Cardiac fibroblast (primary cell): Measurements from ENCODE around the gene TIGD3.

Experiments
- DNase-seq, 2 donors: peaks; one replicate each; pipeline versions ENCODE4 v3.0.0 to v3.0.0-alpha.2; 2010; ENCODE audit warnings: low read depth in 2 of 2
- H3K4me3 ChIP-seq, 2 donors: replicated peaks in 1 of 2; 1 replicate in 1 of 2; 2 replicates in 1 of 2; pipeline ENCODE4 v1.5.1; 2011; ENCODE audit warnings: low read depth in 2 of 2, low read length in 2 of 2, mild to moderate bottlenecking in 2 of 2, moderate library complexity in 1 of 2
- TF ChIP-seq, protein P1 (sequence below): IDR thresholded peaks from one replicate; pipeline ENCODE4 v1.5.1; 2011; ENCODE audit warnings: low read depth, mild to moderate bottlenecking, low read length, inconsistent platforms

The TIGD3 gene

DNA sequence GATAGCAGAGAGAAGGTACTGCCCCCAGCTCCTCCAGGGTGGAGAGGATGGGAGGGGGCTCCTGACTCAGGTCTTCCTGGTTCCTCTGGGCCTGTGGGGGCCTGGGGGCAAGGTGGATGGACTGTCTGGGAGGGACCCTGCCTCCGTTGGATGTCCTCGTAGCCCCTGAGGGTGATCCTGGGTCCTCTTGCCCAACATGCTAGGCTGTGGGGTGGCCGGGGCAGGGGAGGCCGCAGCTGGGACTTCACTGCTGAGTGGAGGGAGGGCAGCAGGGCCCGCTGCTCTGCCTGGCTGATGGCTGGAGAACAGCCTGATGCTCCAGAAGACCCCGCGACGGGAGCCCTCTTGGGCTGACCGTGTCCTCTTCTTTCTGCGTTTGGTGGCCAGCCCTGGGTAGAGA lies 45.3 kb downstream of the TIGD3 start:
- no peak overlapping the region for H3K4me3 ChIP-seq
- no peak for DNase-seq
- TF ChIP-seq, protein P1, sequence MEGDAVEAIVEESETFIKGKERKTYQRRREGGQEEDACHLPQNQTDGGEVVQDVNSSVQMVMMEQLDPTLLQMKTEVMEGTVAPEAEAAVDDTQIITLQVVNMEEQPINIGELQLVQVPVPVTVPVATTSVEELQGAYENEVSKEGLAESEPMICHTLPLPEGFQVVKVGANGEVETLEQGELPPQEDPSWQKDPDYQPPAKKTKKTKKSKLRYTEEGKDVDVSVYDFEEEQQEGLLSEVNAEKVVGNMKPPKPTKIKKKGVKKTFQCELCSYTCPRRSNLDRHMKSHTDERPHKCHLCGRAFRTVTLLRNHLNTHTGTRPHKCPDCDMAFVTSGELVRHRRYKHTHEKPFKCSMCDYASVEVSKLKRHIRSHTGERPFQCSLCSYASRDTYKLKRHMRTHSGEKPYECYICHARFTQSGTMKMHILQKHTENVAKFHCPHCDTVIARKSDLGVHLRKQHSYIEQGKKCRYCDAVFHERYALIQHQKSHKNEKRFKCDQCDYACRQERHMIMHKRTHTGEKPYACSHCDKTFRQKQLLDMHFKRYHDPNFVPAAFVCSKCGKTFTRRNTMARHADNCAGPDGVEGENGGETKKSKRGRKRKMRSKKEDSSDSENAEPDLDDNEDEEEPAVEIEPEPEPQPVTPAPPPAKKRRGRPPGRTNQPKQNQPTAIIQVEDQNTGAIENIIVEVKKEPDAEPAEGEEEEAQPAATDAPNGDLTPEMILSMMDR = no peak

- TF ChIP-seq, protein P1 = no peak
- DNase-seq = no peak
- no peak overlapping the region for H3K4me3 ChIP-seq
Measured at GRCh38 chr11:65400307-65401072, 45.9 kb downstream of the TIGD3 start.

- TF ChIP-seq, protein P1 = no peak
- no peak overlapping the region for H3K4me3 ChIP-seq
Measured at GRCh38 chr11:65401073-65401802, 46.7 kb downstream of the TIGD3 start.

DNA sequence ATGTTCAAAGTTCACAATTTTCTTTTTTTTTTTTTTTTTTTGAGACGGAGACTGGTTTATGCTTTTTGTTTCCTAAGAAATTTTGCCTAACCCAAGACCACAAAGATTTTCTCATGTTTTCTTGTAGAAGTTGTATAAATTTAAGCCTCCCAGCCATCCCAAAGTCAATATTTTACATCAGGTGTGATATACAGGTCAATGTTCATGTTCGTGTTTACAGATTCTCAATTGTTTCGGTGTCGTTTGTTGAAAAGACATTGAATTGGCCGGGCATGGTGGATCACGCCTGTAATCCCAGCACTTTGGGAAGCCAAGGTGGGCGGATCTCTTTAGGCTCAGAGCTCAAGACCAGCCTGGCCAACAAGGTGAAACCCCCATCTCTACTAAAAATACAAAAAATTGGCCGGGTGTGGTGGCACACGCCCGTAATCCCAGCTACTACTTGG lies 47.3 kb downstream of the TIGD3 start:
- H3K4me3 ChIP-seq = no peak overlapping the region
- TF ChIP-seq, protein P1 = no peak
- DNase-seq = no peak

More at GRCh38 chr11:65401073-65401802, 46.7 kb downstream of the TIGD3 start:
- DNase-seq = no peak

GRCh38 chr11:65402790-65403189 lies 48.2 kb downstream of the TIGD3 start:
- H3K4me3 ChIP-seq = no peak overlapping the region
- TF ChIP-seq, protein P1 = no peak
- no peak for DNase-seq

- no peak overlapping the region for H3K4me3 ChIP-seq
- TF ChIP-seq, protein P1 = no peak
- no peak for DNase-seq
Measured at GRCh38 chr11:65403607-65404121, 49.1 kb downstream of the TIGD3 start.
